B cell (primary cell): ENCODE measurements around the gene SPPL2B.

ENCODE experiments used
- CTCF ChIP-seq: fragments of 200-600 bp; IDR thresholded peaks from one replicate; pipeline ENCODE4 v1.8.0; 2022; ENCODE audit warnings: antibody characterized with exemption, mild to moderate bottlenecking
- EZH2 ChIP-seq: IDR thresholded peaks from 2 replicates; pipeline ENCODE4 v1.6.1; 2012; ENCODE audit warnings: borderline replicate concordance, low read depth, mild to moderate bottlenecking, moderate library complexity, low read length; ENCODE audit not compliant: insufficient read depth, poor library complexity, severe bottlenecking

- no peak for TF ChIP-seq CTCF
- no peak for TF ChIP-seq EZH2
Measured at GRCh38 chr19:2399582-2399981, 71.1 kb downstream of the SPPL2B start.
